ENCODE results near the gene FBXW9. TPM values are rescaled to one million over a fixed set of nuclear protein-coding genes. Genes with fewer than 3 reads are reported as not detected.

The FBXW9 gene
- total and polyA plus RNA-seq, 2 of the 13 experiments (the other 11 are each of a cell fraction or from before 2014, with no cell fraction given): 5.7 to 6.1 TPM

- TF ChIP-seq BCL3 (CRISPR knock-in tag; IDR thresholded peaks at IDR 0.05) (peak; percentile 50; the same call in 1 of the 2 replicates), ZSCAN9 (CRISPR knock-in tag; IDR thresholded peaks at IDR 0.05; ENCODE audit: borderline replicate concordance) (0 out of 2 replicates have a peak, but pooled peaks have one; percentile 57), MIER3 (CRISPR knock-in tag; IDR thresholded peaks at IDR 0.05; ENCODE audit: borderline replicate concordance) (no peak), ZNF205 (CRISPR knock-in tag; IDR thresholded peaks at IDR 0.05) (0 out of 2 replicates have a peak, but pooled peaks have one; percentile 13), ZNF33B (CRISPR knock-in tag; IDR thresholded peaks at IDR 0.05) (no peak), ZFP90 (CRISPR knock-in tag; IDR thresholded peaks at IDR 0.05; ENCODE audit: borderline replicate concordance) (peak; percentile 67; the same call in 1 of the 2 replicates), ZNF260 (CRISPR knock-in tag; IDR thresholded peaks at IDR 0.05; ENCODE audit: borderline replicate concordance, low read depth) (no peak), ZNF484 (CRISPR knock-in tag; IDR thresholded peaks at IDR 0.05; ENCODE audit: borderline replicate concordance, low read depth) (no peak), KLF16 (CRISPR knock-in tag; IDR thresholded peaks at IDR 0.05) (peak in 1 of 2 experiments; percentile 86; a peak in 1 of 4 replicates), ZNF468 (CRISPR knock-in tag; IDR thresholded peaks at IDR 0.05) (no peak), ZBTB43 (CRISPR knock-in tag; conservative IDR thresholded peaks at IDR 0.05) (0 out of 2 replicates have a peak, but pooled peaks have one; percentile 16), ZNF414 (CRISPR knock-in tag; IDR thresholded peaks at IDR 0.05) (peak; percentile 66; the same call in 1 of the 2 replicates), ZNF841 (CRISPR knock-in tag; IDR thresholded peaks at IDR 0.05; ENCODE audit: borderline replicate concordance) (0 out of 2 replicates have a peak, but pooled peaks have one; percentile 9), ZNF713 (CRISPR knock-in tag; IDR thresholded peaks at IDR 0.05) (no peak), MTF2 (CRISPR knock-in tag; IDR thresholded peaks at IDR 0.05; ENCODE audit: borderline replicate concordance) (peak; percentile 50; the same call in 1 of the 2 replicates)
- TF ChIP-seq, protein P1, sequence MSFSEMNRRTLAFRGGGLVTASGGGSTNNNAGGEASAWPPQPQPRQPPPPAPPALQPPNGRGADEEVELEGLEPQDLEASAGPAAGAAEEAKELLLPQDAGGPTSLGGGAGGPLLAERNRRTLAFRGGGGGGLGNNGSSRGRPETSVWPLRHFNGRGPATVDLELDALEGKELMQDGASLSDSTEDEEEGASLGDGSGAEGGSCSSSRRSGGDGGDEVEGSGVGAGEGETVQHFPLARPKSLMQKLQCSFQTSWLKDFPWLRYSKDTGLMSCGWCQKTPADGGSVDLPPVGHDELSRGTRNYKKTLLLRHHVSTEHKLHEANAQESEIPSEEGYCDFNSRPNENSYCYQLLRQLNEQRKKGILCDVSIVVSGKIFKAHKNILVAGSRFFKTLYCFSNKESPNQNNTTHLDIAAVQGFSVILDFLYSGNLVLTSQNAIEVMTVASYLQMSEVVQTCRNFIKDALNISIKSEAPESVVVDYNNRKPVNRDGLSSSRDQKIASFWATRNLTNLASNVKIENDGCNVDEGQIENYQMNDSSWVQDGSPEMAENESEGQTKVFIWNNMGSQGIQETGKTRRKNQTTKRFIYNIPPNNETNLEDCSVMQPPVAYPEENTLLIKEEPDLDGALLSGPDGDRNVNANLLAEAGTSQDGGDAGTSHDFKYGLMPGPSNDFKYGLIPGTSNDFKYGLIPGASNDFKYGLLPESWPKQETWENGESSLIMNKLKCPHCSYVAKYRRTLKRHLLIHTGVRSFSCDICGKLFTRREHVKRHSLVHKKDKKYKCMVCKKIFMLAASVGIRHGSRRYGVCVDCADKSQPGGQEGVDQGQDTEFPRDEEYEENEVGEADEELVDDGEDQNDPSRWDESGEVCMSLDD (CRISPR knock-in tag; IDR thresholded peaks at IDR 0.05; ENCODE audit: borderline replicate concordance): 0 out of 2 replicates have a peak, but pooled peaks have one; percentile 63
- TF ChIP-seq, protein P2, sequence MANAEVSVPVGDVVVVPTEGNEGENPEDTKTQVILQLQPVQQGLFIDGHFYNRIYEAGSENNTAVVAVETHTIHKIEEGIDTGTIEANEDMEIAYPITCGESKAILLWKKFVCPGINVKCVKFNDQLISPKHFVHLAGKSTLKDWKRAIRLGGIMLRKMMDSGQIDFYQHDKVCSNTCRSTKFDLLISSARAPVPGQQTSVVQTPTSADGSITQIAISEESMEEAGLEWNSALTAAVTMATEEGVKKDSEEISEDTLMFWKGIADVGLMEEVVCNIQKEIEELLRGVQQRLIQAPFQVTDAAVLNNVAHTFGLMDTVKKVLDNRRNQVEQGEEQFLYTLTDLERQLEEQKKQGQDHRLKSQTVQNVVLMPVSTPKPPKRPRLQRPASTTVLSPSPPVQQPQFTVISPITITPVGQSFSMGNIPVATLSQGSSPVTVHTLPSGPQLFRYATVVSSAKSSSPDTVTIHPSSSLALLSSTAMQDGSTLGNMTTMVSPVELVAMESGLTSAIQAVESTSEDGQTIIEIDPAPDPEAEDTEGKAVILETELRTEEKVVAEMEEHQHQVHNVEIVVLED (CRISPR knock-in tag; IDR thresholded peaks at IDR 0.05; ENCODE audit: borderline replicate concordance): peak; percentile 86; the same call in 1 of the 2 replicates
Measured at GRCh38 chr19:12669270-12670158, 26.9 kb downstream of the FBXW9 start (continued).
